ENCODE measurements around the gene PIGQ.

Gene PIGQ

GRCh38 chr16:556474-557173 is 13.1 kb upstream of the PIGQ start:
- no peak for DNase-seq

GRCh38 chr16:557463-558297 is 12.1 kb upstream of the PIGQ start:
- no peak for DNase-seq

DNA sequence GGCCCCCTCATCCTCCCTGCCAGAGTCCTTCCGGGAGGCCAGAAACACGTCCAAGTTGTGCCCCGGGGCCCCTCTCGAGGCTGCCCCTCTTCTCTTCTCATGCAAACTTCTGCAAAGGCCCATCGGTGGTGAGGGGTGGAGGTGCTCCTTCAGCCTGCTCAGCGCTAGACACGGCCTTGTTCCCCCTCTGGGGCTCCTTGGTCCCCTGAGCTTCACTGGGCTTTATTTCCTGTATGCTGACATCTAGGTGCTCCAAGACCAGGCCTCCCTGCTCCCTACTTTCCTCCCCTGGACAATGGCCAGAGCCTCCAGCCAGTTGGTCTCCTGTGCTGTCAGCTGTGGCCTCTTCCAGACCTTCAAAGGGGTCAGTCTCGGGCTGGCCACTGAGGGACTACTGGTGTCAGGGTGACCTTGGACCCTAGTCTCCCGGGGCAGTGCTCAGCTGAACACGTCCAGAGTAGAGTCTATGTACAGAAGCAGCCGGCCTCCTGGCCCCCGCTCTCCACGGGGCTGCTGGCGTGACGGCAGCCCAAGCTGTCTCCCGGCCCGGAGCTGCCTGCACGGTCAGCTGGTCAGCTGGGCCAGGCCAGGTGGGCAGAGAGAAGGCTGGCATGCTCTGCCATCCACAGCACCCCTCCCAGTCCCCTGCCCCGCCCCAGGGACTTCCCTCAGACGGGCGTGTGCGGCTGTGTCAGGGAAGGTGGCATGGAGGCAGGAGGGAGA is 11.3 kb upstream of the PIGQ start:
- DNase-seq = no peak

- DNase-seq = no peak
These were observed 10.8 kb upstream of the PIGQ start for GRCh38 chr16:559021-559380.

DNA sequence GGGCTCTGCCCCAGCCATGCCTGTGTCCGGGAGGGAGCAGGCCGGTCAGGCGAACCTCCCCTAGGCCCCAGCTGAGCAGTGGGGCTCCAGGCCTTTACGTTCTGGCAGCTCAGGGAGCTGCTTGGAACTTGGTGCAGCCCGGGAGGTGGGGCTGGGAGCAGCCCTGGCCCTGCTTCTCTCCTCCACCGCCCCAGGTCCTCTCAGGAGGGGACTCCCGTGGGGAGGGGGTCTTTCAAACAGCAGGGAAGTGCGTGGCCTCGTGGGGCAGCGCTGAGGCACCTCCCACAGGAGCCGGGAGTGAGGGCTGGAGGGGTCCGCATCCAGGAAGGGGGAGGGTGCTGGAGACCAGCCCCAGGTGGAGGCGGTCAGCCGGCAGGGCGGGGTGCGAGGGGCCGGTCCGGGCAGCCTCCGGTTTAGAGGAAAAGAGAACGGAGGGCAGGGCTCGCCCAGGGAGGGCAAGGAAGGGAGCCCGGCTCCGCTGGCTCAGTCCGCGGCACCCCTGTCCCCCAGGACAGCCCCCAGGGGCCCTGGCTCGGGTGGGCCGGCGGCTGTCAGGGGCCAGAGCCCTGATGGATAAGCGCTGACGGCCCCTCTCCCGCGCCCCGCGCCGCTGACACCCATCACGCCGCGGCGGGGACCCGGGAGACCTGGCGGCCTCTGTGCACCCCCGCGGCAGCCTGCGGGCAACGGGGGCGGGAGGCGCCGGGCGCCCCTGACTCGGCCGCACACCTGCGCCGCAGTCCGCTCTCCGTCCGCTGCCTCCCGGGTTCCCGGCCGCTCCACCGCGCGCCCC is 10.2 kb upstream of the PIGQ start:
- no peak for DNase-seq

DNA sequence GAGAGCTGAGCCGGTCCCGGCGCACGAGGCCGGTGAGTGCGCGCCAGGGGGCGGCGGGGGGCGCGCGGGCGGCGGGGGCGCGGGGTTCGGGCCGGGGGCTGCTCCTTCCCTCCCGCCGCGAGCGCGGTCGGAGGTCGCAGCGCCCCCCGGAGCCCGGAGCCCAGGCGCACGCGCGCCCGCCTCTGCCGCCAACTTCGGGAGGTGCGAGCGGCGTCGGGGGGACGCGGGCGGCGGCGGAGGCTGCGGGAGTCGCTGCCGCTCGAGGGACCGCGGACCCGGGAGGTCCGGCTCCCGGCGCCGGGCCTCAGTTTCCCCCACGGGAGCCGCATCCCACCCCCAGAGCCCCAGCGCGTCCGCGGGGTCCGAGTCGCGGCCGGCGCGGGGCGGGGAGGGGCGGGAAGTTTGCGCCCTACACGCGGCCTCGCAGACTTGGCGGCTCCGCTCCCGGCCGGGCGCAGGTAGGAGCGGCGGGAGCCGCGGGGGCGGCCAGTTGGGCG is 9.5 kb upstream of the PIGQ start, which contains the start of gene PRR35:
PRR35 (plus strand) TSS at position 191 of the 497 bp plus-strand sequence. CDS start 2,901 bp downstream, outside the sequence.
- no peak for DNase-seq

DNA sequence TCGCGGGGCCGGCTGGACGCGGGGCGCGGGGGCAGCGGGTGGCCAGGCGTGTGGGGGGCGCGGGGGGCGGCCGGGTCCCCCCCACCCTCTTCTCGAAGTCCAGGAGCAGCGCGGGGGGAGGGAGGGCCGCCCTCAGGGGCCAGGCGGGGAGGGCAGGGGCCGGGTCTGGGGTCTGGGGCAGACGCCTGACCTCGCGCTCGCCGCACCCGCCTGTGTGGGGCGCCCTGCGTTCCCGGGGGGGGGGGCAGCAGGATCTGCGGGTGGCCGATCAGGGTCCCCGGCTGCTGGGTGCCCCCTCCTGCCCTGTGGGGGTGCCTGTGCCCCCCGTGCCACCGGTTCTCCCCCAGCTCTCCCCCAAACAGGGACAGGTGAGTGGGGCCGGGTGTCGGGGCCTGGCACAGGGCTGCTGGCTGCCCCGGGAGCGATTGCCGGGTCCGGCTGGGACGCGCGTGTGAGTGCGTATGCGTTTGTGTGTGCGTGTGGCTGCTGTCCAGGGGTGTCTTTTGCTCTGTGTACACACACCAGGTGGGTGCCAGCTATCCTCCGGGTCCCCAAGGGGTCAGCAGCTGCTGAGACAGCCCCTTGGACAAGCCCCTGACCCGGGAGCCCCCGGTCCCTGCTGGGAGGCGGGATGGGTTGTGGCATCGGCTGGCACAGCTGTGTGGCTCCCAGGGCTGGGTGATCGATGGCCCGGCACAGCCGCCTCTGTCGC is 8.9 kb upstream of the PIGQ start:
- no peak for DNase-seq

DNA sequence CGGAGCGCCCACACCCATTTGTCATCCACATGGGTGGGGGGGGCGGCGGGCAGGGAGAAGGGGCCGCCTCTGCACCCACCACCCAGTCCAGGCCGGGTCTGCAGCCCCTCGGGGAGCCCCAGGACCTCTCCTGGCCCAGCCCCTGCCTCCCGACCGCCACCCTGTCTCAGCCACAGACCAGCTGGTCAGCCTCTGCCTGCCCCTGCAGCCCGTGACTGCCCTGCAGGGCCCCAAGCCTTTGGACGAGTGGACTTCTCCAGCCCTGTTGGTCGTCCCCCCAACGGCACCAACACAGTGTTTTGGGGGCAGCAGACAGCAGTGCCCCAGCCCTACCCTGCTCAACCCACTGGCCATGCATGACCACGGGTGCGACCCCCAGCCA is 8.4 kb upstream of the PIGQ start:
- no peak for DNase-seq

GRCh38 chr16:561957-562938 is 7.5 kb upstream of the PIGQ start:
- DNase-seq = no peak

- DNase-seq = no peak
These were observed 6.6 kb upstream of the PIGQ start for GRCh38 chr16:563072-563644.

DNA sequence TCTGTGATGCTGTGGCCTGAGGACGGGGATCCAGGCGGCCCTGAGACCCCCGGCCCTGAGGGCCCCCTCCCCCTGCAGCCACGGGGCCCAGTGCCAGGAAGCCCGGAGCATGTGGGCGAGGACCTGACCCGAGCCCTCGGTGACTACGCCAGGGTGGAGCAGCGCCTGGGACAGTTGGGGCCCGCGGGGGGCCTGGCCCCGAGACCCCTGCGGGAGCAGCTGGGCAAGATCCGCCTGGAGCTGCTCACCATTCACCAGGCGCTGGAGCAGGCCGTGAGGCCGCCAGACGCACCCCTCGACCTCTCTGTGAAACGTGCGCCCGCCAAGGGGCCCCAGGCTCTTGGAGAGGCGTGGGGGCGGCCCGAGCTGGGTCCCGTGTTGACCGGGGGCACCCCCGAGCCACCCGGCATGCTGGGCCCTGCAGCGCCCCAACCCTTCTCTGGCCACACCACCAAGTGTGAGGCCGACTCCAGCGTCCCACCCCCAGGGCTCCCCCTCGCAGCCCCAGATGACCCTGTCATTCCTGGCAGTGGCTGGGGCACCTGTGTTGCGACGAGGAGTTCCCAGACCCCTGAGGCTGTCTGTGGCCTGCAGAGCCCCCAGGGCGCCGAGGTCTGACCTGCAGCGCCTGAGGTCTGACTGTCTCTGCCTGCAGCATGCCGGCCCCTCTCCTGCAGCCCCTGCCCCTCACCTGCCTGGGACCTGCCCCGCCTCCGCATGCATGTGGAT is 4.9 kb upstream of the PIGQ start:
- no peak for DNase-seq

GRCh38 chr16:565419-566330 is 4.1 kb upstream of the PIGQ start:
- no peak for DNase-seq

DNA sequence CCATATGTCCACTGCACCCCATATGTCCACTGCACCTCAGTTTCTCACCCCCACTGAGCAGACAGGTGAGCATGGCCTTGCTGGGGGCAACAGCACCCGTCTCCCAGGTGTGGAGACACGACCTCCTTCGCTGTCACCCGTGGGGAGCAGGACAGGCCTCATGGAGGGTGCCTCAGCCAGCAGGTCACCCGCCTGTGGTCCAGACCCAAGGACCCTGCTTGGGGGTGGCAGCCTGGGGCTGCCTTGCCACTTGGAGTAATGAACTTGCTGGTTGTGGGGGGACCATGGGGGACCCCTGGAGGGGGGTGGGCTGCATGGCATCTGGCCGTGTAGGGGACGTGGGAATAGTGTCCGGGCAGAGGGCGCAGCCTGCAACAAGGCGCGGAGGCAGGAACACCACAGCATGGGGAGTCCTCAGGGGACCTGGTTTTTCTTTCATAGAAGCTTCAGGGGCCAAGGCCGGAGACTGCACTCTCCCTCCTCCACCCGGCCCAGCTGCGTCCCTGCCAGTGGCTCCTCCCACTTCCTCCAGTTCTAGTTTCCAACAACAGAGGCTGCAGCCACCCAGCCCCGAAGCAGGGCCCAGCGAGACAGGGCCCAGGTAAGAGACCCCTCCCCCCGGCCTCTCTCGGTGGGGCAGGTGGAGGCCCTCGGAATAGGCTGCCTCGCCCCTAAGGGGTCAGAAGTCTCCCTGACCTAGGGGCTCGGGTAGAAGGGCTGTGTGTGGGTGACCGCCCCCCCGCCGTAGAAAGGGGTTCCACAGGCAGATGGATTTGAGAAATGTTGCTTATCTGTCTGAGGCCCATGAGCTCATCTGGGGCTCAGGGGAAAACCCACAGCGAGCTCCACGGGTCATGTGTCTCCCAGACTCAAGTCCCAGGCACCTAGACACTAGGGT is 3.0 kb upstream of the PIGQ start, which contains the start of gene NHLRC4:
NHLRC4 (plus strand) TSS at position 531 of the 898 bp plus-strand sequence. CDS start 1,043 bp downstream, outside the sequence.
- no peak for DNase-seq

- no peak for DNase-seq
These were observed 2.2 kb upstream of the PIGQ start for GRCh38 chr16:567373-568256.

- no peak for DNase-seq
These were observed 1.1 kb upstream of the PIGQ start for GRCh38 chr16:568401-569258.
